Ascending aorta (tissue), 2 donors: Measurements from ENCODE around the gene CCDC172. TPM values are rescaled to one million over a fixed set of nuclear protein-coding genes. Genes with fewer than 3 reads are reported as not detected.

Experiments used
- DNase-seq, 2 donors: peaks; one replicate each; pipeline ENCODE4 v3.0.0-alpha.2; 2019; ENCODE audit warnings: low spot score in 2 of 2
- H3K27ac ChIP-seq, 2 donors: fragments of 200-600 bp; sonication (generic); one replicate each; pipeline ENCODE4 v1.5.1; 2016 to 2017; ENCODE audit warnings: mild to moderate bottlenecking in 1 of 2
- H3K27me3 ChIP-seq: fragments of 200-600 bp; sonication (generic); one replicate; pipeline ENCODE4 v1.5.1; 2017
- H3K36me3 ChIP-seq, 2 donors: fragments of 200-600 bp; sonication (generic); one replicate each; pipeline ENCODE4 v1.5.1; 2016
- H3K4me1 ChIP-seq, 2 donors: fragments of 200-600 bp; sonication (generic); one replicate each; pipeline ENCODE4 v1.5.1; 2016 to 2017; ENCODE audit warnings: mild to moderate bottlenecking in 1 of 2
- H3K4me3 ChIP-seq, 2 donors: fragments of 200-600 bp; sonication (generic); one replicate each; pipeline ENCODE4 v1.5.1; 2016 to 2017; ENCODE audit warnings: mild to moderate bottlenecking in 1 of 2
- H3K9me3 ChIP-seq, 2 donors: fragments of 200-600 bp; sonication (generic); one replicate each; pipeline ENCODE4 v1.5.1; 2016
- CTCF ChIP-seq, 3 experiments: fragments of 200-600 bp in 2 of 3; fragments of 450-650 bp in 1 of 3; sonication (generic) in 2 of 3; IDR thresholded peaks; one replicate each; pipeline ENCODE4 v1.5.1; 2016 to 2019; ENCODE audit warnings: antibody characterized with exemption in 3 of 3, mild to moderate bottlenecking in 1 of 3, moderate library complexity in 1 of 3
- intact Hi-C: fragments of 100-400 bp; cut with DNase I; formaldehyde crosslinking; loops from one replicate; pipeline ENCODE4 v1.15.1; 2023
- total RNA-seq: library from RNA; depleted of rRNA; stranded (reverse); fragments of >200 nt; gene quantifications from one replicate; pipeline ENCODE4 v1.1.0, GENCODE V29; 2016

Gene CCDC172
- total RNA-seq, 1 donor from 2014 or later: not detected

GRCh38 chr10:116287906-116288501, 36.2 kb upstream of the CCDC172 start:
- DNase-seq: no peak
- no peak overlapping the region for H3K27ac ChIP-seq
- no peaks in the 10 kb centered on the region for H3K27me3 ChIP-seq
- no peak overlapping the region for H3K4me3 ChIP-seq
- no peaks in the 10 kb centered on the region for H3K4me1 ChIP-seq
- intact Hi-C loops: loop anchor here (1.0 to 10.0 kb wide), 4 partner anchors 341 to 1113 kb away; no protein-coding TSS in a partner anchor
- TF ChIP-seq CTCF (IDR thresholded peaks at IDR 0.05): peak; percentile 45 to 75 (median 68)
- no peaks in the 10 kb centered on the region for H3K9me3 ChIP-seq
- H3K36me3 ChIP-seq: no peaks in the 10 kb centered on the region

GRCh38 chr10:116289652-116290051, 34.6 kb upstream of the CCDC172 start:
- intact Hi-C loops: loop anchor here (2.0 to 10.0 kb wide), 4 partner anchors 342 to 1115 kb away; no protein-coding TSS in a partner anchor
- Histone ChIP-seq H3K27me3 (no peaks in the 10 kb centered on the region), H3K27ac (no peak overlapping the region), H3K36me3 (no peaks in the 10 kb centered on the region), H3K9me3 (no peaks in the 10 kb centered on the region), H3K4me3 (no peak overlapping the region), H3K4me1 (no peaks in the 10 kb centered on the region)
- no peak for DNase-seq
- no peak for TF ChIP-seq CTCF (IDR thresholded peaks at IDR 0.05)

GRCh38 chr10:116292493-116292892, 31.8 kb upstream of the CCDC172 start:
- Histone ChIP-seq H3K27ac (no peak overlapping the region), H3K4me3 (no peak overlapping the region), H3K36me3 (no peaks in the 10 kb centered on the region), H3K27me3 (no peaks in the 10 kb centered on the region), H3K4me1 (no peaks in the 10 kb centered on the region), H3K9me3 (no peaks in the 10 kb centered on the region)
- DNase-seq: no peak
- no peak for TF ChIP-seq CTCF (IDR thresholded peaks at IDR 0.05)
- intact Hi-C loops: loop anchor here (10.0 kb wide), 1 partner anchor 938 kb away; no protein-coding TSS in a partner anchor

- intact Hi-C loops: loop anchor here (10.0 kb wide), 1 partner anchor 942 kb away; no protein-coding TSS in a partner anchor
- Histone ChIP-seq H3K27ac (no peak overlapping the region), H3K9me3 (no peaks in the 10 kb centered on the region), H3K27me3 (no peaks in the 10 kb centered on the region), H3K4me1 (no peaks in the 10 kb centered on the region), H3K4me3 (no peak overlapping the region), H3K36me3 (no peaks in the 10 kb centered on the region)
- no peak for DNase-seq
- TF ChIP-seq CTCF (IDR thresholded peaks at IDR 0.05): no peak
Measured at GRCh38 chr10:116296291-116296721, 27.9 kb upstream of the CCDC172 start.

GRCh38 chr10:116298586-116298985, 25.7 kb upstream of the CCDC172 start:
- Histone ChIP-seq H3K4me1 (no peaks in the 10 kb centered on the region), H3K9me3 (no peaks in the 10 kb centered on the region), H3K27me3 (no peaks in the 10 kb centered on the region), H3K4me3 (no peak overlapping the region), H3K36me3 (no peaks in the 10 kb centered on the region), H3K27ac (no peak overlapping the region)
- intact Hi-C loops: loop anchor here (10.0 kb wide), 1 partner anchor 944 kb away; no protein-coding TSS in a partner anchor
- DNase-seq: no peak
- no peak for TF ChIP-seq CTCF (IDR thresholded peaks at IDR 0.05)
